ENCODE results near the gene LATS1. TPM values are rescaled to one million over a fixed set of nuclear protein-coding genes. Genes with fewer than 3 reads are reported as not detected.
"Not testable (repeated sequence)": the region's sequence is repeated elsewhere in the genome, so short reads cannot be mapped to it uniquely, and the experiment has no call there.

Gene LATS1
- polyA plus RNA-seq (2014; cell fraction: cytosol; rRNA removed): 12.3 and 16.7 TPM in 2 replicates
- polyA plus RNA-seq (2014; cell fraction: nucleus; rRNA removed): 10.3 and 10.4 TPM in 2 replicates

DNA sequence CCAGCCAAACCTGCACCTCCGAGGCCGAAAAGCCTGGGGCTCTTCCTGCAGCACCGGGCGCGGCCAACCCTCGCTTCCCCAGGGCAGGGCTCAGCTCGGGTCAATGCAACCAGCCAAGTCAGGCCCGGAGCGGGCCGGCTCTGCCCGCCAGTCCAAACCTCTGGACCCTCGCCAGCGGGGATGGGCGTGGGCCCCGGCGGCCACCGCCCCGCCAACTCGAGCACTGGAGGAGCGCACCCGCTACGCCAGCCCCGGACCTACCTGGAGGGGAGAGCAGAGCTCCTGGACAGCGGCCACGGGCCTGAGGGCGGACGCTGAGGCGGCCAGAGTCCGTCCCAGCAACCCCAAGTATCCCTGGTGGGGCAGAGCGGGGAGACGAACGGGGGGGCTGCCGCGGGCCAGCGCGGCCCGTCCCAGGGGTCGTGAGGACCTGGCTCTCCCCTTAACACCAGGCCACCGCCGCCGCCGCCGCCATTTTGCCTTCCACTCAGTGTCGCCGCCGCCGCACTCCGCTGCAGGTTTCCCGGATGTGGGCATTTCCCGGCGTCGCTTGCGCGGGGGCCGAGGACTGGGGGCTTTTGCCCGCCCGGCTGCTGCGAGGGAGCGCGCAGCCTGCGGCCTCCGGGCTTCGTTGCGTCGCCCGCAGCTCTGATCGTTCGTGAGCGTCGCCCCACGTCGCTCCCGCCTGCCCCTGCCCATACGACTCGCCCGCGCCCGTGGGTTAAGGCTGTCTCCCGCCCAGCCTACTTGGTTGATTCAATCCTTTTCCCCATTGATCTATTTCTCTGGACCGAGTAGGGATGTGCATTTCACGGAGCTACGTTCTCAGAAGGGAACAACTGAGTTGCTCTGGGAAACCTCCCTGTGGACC lies at the start of gene LATS1:
LATS1 (minus strand) TSS at position 514 of the 871 bp plus-strand sequence. CDS start 15,975 bp downstream, outside the sequence.
- DNase-seq (ENCODE audit: low spot score): peak; percentile 84

- DNase-seq (ENCODE audit: low spot score): no peak
These were observed 48.4 kb upstream of the LATS1 start for GRCh38 chr6:149766156-149766769.

GRCh38 chr6:149763866-149764265 lies 46.0 kb upstream of the LATS1 start:
- DNase-seq (ENCODE audit: low spot score): no peak

- no peak for DNase-seq (ENCODE audit: low spot score)
These were observed 43.5 kb upstream of the LATS1 start for GRCh38 chr6:149761438-149761837.

GRCh38 chr6:149756261-149756636 lies 38.3 kb upstream of the LATS1 start:
- no peak for DNase-seq (ENCODE audit: low spot score)

DNA sequence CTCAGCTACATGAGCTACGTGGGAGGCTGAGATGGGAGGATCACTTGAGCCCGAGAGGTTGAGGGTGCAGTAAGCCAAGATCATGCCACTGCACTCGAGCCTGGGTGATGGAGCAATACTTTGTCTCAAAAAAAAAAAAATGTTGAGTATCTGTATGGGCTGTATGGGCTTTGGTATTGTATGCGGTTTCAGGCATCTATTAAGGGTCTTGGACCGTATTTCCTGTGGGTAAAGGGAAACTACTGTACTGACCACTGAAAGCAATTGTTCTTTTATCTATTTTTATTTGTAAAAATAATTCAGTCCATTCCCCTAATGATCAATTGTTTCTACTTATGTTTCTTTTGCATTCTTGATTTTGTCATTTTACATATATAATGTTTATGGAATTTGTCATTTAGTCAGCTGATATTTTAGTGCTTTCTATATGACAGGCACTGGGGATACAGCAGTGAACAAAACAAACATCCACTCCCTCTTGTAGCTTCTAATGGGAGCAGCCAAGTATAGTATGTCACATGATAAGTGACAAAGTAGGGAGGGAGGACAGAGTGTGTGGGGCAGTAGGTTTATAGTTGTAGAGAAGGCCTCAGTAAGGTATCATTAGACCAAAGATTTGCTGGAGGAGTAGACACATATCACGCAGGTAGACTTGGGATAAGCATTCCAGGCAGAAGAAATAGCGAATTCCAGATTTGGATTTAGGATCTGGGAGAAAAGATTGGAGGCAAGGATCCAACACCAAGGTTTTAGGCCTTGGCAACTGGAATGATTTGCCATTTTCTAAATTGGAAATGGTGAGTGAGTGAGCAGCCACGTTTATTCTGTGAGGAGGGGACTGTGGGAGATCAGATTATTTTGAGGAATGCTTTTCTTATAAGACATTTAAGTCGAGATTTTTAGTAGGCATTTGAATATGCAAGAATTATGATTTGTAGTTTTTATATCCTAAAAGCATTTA lies 37.7 kb upstream of the LATS1 start:
- DNase-seq (ENCODE audit: low spot score): no peak

GRCh38 chr6:149754548-149754947 lies 36.6 kb upstream of the LATS1 start:
- DNase-seq (ENCODE audit: low spot score): no peak

DNA sequence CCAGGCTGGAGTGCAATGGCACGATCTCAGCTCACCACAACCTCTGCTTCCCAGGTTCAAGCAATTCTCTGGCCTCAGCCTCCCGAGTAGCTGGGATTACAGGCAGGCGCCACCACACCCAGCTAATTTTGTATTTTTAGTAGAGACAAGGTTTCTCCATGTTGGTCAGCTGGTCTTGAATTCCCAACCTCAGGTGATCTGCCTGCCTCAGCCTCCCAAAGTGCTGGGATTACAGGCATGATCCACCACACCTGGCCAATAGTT lies 35.4 kb upstream of the LATS1 start:
- not testable (repeated sequence) for DNase-seq (ENCODE audit: low spot score)

DNA sequence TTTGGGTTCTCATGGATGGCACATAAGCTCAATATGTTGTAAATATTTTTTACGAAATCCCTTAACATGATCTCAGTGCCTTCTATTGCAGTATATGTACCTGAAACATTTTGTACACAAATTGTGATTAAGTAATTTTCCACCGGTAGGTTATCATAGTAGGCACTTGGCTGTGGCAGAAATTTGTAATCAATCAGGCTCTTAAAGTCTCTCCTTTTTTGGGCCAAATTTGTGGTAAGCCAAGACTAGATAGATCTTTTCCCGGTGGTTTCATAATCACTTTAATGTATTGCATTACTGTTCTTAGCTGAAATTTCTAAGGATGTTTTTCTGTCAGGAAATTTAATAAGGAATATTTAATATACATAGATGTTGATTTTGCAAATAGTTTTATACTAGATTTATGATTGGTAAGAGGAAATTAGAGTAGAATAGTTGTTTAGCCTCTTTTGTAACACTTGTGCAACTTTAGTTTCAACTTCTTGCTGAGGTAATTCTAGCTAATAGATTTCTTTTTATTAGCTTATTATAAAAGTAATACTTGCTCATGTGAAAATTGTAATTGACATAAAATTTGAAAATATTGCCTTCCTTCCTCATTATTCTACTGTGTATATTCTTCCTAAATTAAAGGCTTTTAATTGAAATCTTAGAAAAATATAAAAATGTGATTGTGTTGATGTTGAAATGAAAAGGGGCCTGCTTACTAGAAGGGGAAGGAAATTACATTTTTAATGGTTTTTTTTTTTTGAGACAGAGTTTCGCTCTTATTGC lies 34.9 kb upstream of the LATS1 start:
- no peak for DNase-seq (ENCODE audit: low spot score)

DNA sequence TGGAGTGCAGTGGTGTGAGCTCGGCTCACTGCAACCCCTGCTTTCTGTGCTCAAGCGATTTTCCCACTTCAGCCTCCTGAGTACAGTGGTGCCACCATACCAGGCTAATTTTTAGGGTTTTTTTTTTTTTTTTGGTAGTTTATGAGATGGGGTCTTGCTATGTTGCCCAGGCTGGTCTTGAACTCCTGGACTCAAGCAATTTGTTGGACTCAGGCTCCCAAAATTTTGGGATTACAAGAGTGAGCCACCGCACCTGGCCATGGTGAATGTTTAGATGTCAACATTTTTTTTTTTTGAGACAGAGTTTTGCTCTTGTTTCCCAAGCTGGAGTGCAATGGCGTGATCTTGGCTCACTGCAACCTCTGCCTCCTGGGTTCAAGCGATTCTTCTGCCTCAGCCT lies 34.0 kb upstream of the LATS1 start:
- DNase-seq (ENCODE audit: low spot score): not testable (repeated sequence)

GRCh38 chr6:149751239-149751638 lies 33.3 kb upstream of the LATS1 start:
- no peak for DNase-seq (ENCODE audit: low spot score)

GRCh38 chr6:149750136-149750609 lies 32.3 kb upstream of the LATS1 start:
- DNase-seq (ENCODE audit: low spot score): peak; percentile 88

- DNase-seq (ENCODE audit: low spot score): peak; percentile 88
These were observed 31.8 kb upstream of the LATS1 start, which contains the start of gene PCMT1 for GRCh38 chr6:149749594-149750135. Gene PCMT1, plus strand, starts transcription at chr6:149749741. Its CDS starts 161 bp downstream, at chr6:149749902.

- not testable (repeated sequence) for DNase-seq (ENCODE audit: low spot score)
These were observed 31.2 kb upstream of the LATS1 start for GRCh38 chr6:149749082-149749593.

DNA sequence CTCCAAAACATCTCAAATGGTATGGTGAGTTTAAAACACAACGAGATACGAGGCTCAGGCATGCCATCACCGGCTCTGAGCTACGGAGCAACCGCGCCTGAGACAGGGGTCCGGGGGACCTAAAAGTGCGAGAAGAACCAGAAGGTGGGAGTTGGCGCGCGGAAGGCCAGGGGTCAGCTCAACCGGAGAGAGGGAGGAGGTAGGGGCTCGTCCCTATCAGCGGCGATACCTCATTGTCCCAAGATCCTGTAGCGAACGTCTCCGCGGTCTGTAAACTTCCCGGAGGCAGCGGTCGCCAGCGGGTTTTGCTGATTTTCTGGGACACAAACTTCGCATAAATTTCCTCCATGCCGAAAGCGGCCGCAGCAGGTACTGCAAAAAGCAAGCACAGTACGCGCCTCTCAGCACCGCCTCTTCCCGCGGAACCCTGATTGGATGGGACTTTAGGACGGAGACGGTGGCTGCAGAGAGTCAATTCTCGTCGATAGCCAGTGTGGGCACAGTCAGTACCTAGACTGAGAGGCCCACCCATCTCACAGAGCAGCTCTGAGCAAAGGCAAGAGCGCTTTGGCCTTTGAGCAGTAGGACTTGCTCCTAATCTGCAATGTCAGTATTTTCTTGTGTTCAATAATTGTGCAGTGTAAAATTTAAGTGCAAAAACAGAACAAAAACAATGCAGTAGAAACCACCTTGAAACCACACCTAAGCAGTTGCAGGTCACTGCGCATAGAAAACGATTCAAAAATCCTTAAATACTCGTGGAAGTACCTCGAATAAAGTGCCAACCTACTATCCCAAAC lies 28.4 kb upstream of the LATS1 start, which contains the start of gene NUP43:
NUP43 (minus strand) TSS at position 383 of the 800 bp plus-strand sequence; CDS start at position 349, 34 bp downstream.
- DNase-seq (ENCODE audit: low spot score): peak; percentile 95

DNA sequence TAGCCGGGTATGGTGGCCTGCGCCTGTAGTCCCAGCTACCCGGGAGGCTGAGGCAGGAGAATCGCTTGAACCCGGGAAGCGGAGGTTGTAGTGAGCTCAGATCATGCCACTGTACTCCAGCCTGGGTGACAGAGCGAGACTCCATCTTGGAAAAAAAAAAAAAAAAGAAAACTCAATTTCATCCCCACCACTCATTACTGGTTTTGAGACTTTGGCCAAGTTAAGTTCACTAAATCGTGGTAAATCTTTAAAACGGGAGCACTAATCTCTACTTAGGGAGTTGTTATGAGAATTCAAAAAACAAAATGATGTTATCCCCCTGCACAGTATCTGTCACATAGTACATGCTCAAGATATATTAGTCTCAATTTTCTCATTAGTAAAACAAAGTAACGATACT lies 27.4 kb upstream of the LATS1 start:
- DNase-seq (ENCODE audit: low spot score): not testable (repeated sequence)

- DNase-seq (ENCODE audit: low spot score): no peak
These were observed 17.0 kb upstream of the LATS1 start for GRCh38 chr6:149734915-149735314.

DNA sequence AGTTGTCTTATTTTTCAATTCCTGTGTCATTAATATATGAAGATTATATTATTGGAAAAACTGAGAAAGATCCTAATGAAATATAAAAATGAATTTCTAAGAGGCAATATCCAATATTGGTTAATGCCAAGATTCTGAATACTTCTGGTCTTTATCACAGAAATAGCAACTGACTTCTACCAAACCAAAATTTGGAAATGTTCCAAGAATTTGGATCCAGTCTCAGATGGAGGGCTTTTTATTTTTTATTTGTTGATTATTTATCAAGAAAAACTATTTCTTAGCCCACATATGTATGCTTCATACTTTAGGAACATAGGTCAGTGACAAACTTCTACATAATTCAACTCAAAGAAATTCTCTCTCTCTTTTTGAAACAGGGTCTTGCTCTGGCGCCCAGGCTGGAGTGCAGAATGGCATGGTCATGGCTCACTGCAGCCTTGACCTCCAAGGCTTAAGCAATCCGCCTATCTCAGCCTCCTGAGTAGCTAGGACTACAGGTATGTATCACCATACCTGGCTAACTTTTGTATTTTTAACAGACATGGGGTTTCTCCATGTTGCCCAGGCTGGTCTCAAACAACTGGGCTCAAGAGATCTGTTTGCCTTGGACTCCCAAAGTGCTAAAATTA lies 15.3 kb upstream of the LATS1 start:
- no peak for DNase-seq (ENCODE audit: low spot score)

GRCh38 chr6:149729824-149730223 lies 11.9 kb upstream of the LATS1 start:
- DNase-seq (ENCODE audit: low spot score): no peak
